Measurements from ENCODE around the gene TPPP. TPM values are rescaled to one million over a fixed set of nuclear protein-coding genes. Genes with fewer than 3 reads are reported as not detected.
"Not testable (repeated sequence)": the region's sequence is repeated elsewhere in the genome, so short reads cannot be mapped to it uniquely, and the experiment has no call there.

The TPPP gene
- total and polyA plus RNA-seq, 4 donors = 3.7 to 24.1 (median 5.8) TPM

DNA sequence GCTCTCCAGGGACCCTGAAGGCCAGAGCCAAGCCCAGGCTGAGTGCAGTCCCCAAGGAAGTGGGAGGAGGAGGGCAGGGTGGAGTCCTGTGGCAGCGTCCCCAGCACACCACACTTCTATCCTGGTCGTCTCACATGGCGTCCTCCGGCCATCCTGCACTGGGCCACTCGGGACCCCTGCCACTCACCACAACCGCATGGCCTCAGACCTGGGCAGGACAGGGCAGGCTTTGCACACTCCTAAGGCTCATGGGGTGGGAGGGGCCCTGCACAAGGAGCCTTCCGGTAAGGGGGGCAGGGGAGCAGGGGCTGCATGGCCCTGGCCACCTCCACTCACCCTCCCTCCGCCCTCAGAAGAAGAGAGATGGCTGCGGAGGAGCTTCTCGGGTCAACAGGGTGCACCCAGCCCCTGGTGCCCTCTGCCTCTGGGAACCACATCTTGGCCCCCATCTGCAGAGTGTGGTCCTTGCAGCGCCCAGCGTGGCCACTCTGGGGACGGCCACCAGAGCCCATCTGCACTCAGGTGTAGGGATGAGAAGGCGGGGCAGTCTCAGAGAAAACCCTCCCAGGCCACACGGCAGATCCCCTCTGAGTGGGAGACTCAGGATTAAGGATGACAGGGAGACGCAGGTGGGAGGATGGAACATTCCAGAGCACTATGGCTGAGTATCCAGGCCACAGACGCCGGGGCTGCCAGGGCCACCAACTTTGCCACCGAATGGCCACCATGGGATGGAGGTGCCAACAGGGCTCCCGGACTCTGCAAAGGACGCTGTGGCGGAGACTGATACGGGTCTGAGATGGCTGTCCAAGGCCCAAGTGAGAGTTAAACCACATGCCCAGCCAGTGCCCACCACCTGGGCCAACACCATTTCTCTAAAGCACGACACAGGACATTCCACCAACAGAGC, 7.6 kb downstream of the TPPP start:
- Histone ChIP-seq H3K9me3 (ENCODE audit: control insufficient read depth in 4 of 4, insufficient read depth in 3 of 4, low read length in 3 of 4) (no peaks in the 10 kb centered on the region), H3K4me3 (no peak overlapping the region), H3K9ac (ENCODE audit: insufficient read depth in 1 of 2, low read length in 2 of 2) (no peak overlapping the region), H3K36me3 (ENCODE audit: control insufficient read depth in 4 of 4, insufficient read depth in 4 of 4, low read length in 4 of 4) (no peaks in the 10 kb centered on the region), H3K27me3 (ENCODE audit: control insufficient read depth in 3 of 3, insufficient read depth in 3 of 3, low read length in 2 of 3) (no peaks in the 10 kb centered on the region), H3K4me1 (ENCODE audit: control insufficient read depth in 5 of 5, insufficient read depth in 5 of 5, low read length in 5 of 5) (peaks cover 0 to 2% (median 0%) of the 10 kb centered on the region in 5 donors), H3K27ac (ENCODE audit: low read depth in 1 of 2, low read length in 1 of 2) (no peak overlapping the region)
- DNase-seq (no peak), ATAC-seq (ENCODE audit: insufficient read depth, low FRiP score) (no peak)
- TF ChIP-seq, protein P1, sequence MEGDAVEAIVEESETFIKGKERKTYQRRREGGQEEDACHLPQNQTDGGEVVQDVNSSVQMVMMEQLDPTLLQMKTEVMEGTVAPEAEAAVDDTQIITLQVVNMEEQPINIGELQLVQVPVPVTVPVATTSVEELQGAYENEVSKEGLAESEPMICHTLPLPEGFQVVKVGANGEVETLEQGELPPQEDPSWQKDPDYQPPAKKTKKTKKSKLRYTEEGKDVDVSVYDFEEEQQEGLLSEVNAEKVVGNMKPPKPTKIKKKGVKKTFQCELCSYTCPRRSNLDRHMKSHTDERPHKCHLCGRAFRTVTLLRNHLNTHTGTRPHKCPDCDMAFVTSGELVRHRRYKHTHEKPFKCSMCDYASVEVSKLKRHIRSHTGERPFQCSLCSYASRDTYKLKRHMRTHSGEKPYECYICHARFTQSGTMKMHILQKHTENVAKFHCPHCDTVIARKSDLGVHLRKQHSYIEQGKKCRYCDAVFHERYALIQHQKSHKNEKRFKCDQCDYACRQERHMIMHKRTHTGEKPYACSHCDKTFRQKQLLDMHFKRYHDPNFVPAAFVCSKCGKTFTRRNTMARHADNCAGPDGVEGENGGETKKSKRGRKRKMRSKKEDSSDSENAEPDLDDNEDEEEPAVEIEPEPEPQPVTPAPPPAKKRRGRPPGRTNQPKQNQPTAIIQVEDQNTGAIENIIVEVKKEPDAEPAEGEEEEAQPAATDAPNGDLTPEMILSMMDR (IDR thresholded peaks at IDR 0.05; ENCODE audit: control extremely low read depth, extremely low read depth) = no peak
- WGBS, 2 donors = 88% methylated on average over 24 of the region's 24 CpGs

DNA sequence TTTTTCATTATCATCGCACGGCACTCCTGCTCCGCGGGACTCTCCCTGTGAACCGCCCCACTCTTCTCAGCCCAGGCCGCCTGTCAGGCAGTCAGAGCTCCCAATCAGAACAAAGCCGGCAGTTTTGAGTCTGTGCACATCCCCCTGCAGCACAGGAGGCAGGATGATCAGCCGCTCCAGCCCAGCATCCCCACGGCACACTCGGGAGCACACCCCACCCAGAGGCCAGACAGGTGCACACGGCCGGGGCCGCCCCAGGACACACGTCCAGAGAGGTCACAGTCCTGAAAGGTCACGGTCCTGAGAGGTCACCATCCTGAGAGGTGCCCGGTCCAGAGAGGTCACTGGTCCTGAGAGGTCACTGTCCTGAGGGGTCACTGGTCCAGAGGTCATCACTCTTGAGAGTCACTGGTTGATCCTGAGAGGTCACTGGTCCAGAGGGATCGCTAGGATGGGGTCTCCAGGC, 8.4 kb downstream of the TPPP start:
- TF ChIP-seq, protein P1 (IDR thresholded peaks at IDR 0.05; ENCODE audit: control extremely low read depth, extremely low read depth) = no peak
- no peaks in the 10 kb centered on the region for H3K9me3 ChIP-seq (ENCODE audit: control insufficient read depth in 4 of 4, insufficient read depth in 3 of 4, low read length in 3 of 4)
- H3K27me3 ChIP-seq (ENCODE audit: control insufficient read depth in 3 of 3, insufficient read depth in 3 of 3, low read length in 2 of 3) = no peaks in the 10 kb centered on the region
- no peak for ATAC-seq (ENCODE audit: insufficient read depth, low FRiP score)
- no peak for DNase-seq
- no peak overlapping the region for H3K4me3 ChIP-seq
- peaks cover 0 to 2% (median 0%) of the 10 kb centered on the region in 5 donors for H3K4me1 ChIP-seq (ENCODE audit: control insufficient read depth in 5 of 5, insufficient read depth in 5 of 5, low read length in 5 of 5)
- 81 to 82% methylated on average over 17 of the region's 17 CpGs for WGBS, 2 donors
- no peak overlapping the region for H3K9ac ChIP-seq (ENCODE audit: insufficient read depth in 1 of 2, low read length in 2 of 2)
- H3K36me3 ChIP-seq (ENCODE audit: control insufficient read depth in 4 of 4, insufficient read depth in 4 of 4, low read length in 4 of 4) = no peaks in the 10 kb centered on the region
- H3K27ac ChIP-seq (ENCODE audit: low read depth in 1 of 2, low read length in 1 of 2) = no peak overlapping the region

DNA sequence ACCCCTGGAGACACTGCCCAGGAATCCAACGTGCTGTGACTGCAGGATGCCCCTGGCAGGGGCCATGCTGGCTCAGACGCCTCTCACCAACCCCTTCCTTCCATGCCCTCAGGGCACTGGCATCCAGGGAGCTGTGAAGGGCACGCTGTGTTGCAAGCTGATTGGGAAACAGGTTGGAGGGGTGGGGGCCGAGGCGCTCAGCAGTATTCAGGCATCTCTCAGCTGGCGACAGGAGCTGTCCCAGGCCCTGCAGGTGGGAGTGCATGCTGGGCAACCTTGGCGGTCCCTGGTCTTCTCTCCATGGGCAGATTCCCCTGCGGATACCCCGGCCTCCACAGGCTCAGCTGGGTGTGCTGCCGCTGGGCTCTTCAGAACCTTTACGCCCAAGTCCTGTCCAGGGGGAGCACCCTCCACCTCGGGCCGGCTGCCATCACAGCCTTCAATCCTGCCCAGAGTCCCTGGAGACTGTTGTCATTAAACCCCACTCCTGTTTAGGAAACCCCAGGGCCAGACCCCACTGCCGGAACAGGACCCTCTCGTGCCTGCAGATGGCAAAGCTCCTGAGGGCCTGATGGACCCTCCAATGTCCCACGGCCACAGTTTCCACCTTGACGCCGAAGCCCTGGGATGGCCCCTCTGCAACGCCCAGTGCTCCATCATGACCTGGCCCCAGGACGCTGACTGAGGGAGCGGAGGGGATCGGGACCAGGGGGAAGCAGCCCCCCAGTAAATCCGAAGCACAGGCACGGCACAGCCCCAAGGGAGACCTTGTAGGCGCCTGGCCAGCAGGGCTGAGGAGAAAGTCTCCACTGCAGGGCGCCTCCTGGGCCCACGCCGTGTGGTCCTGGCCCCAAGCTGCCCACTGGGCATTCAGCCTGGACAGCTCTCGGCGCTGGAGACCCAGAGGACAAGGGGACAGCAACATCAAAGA, 9.3 kb downstream of the TPPP start:
- DNase-seq (no peak), ATAC-seq (ENCODE audit: insufficient read depth, low FRiP score) (no peak)
- H3K36me3 ChIP-seq (ENCODE audit: control insufficient read depth in 4 of 4, insufficient read depth in 4 of 4, low read length in 4 of 4) = no peaks in the 10 kb centered on the region
- no peaks in the 10 kb centered on the region for H3K9me3 ChIP-seq (ENCODE audit: control insufficient read depth in 4 of 4, insufficient read depth in 3 of 4, low read length in 3 of 4)
- peaks cover 0 to 2% (median 0%) of the 10 kb centered on the region in 5 donors for H3K4me1 ChIP-seq (ENCODE audit: control insufficient read depth in 5 of 5, insufficient read depth in 5 of 5, low read length in 5 of 5)
- no peak overlapping the region for H3K4me3 ChIP-seq
- WGBS, 2 donors = 76 to 80% methylated on average over 30 of the region's 30 CpGs
- TF ChIP-seq, protein P1 (IDR thresholded peaks at IDR 0.05; ENCODE audit: control extremely low read depth, extremely low read depth) = no peak
- H3K27ac ChIP-seq (ENCODE audit: low read depth in 1 of 2, low read length in 1 of 2) = no peak overlapping the region
- no peak overlapping the region for H3K9ac ChIP-seq (ENCODE audit: insufficient read depth in 1 of 2, low read length in 2 of 2)
- H3K27me3 ChIP-seq (ENCODE audit: control insufficient read depth in 3 of 3, insufficient read depth in 3 of 3, low read length in 2 of 3) = no peaks in the 10 kb centered on the region

DNA sequence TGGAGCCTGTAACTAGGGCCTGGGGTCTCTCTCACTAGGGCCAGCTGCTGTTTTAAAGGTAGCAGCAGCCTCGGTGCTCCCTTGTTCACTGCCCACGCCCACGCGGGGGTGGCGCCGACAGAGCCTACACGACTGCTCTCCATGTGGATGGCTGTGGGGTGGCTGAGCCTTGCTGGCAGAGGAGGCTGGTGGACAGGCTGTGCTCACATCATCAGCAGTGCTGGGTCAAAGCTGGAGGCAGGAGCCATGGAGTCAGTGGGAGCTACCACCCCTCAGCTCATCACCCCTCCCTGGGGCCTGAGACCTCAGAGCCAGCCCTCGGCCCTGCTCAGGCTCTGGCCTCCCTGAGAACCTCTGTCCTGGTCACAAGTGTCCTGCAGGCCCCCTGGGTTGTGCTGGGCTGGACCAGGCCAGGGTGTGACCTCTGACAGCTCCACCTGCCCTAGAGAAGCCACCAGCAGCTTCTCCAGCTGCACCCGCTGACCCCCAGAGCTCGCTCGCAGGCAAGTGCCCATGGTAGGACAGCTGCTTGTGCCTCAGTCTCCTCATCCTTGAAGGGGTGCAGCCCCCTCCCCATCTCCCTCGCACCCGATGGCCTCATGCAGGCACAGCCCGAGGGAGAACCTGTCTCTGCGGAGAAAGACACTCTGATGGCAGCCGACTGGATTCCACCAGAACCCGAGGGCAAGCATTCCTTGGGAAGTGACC, 10.3 kb downstream of the TPPP start:
- WGBS, 2 donors = 85 to 88% methylated on average over 17 of the region's 17 CpGs
- not testable (repeated sequence) for ATAC-seq (ENCODE audit: insufficient read depth, low FRiP score)

DNA sequence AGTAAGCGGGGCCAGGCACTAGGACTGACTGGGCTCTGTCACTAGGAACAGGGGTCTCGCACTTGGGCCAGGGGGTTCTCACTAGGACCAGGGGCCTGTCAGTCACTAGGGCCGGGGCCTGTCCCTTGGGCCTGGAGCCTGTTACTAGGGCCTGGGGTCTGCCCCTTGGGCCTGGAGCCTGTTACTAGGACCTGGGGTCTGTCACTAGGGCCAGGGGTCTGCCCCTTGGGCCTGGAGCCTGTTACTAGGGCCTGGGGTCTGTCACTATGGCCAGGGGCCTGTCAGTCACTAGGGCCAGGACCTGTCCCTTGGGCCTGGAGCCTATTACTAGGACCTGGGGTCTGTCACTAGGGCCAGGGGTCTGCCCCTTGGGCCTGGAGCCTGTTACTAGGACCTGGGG, 10.9 kb downstream of the TPPP start:
- not testable (repeated sequence) for H3K27ac ChIP-seq (ENCODE audit: low read depth in 1 of 2, low read length in 1 of 2); H3K9ac ChIP-seq (ENCODE audit: insufficient read depth in 1 of 2, low read length in 2 of 2); ATAC-seq (ENCODE audit: insufficient read depth, low FRiP score); H3K27me3 ChIP-seq (ENCODE audit: control insufficient read depth in 3 of 3, insufficient read depth in 3 of 3, low read length in 2 of 3); DNase-seq; H3K36me3 ChIP-seq (ENCODE audit: control insufficient read depth in 4 of 4, insufficient read depth in 4 of 4, low read length in 4 of 4); H3K4me3 ChIP-seq; H3K4me1 ChIP-seq (ENCODE audit: control insufficient read depth in 5 of 5, insufficient read depth in 5 of 5, low read length in 5 of 5); H3K9me3 ChIP-seq (ENCODE audit: control insufficient read depth in 4 of 4, insufficient read depth in 3 of 4, low read length in 3 of 4)
- WGBS, 2 donors = 60 to 91% methylated on average over 1 to 2 of the region's 3 CpGs

More for the DNA sequence above, 10.3 kb downstream of the TPPP start:
- H3K4me3 ChIP-seq; DNase-seq; H3K27me3 ChIP-seq (ENCODE audit: control insufficient read depth in 3 of 3, insufficient read depth in 3 of 3, low read length in 2 of 3); H3K9me3 ChIP-seq (ENCODE audit: control insufficient read depth in 4 of 4, insufficient read depth in 3 of 4, low read length in 3 of 4); H3K9ac ChIP-seq (ENCODE audit: insufficient read depth in 1 of 2, low read length in 2 of 2); H3K36me3 ChIP-seq (ENCODE audit: control insufficient read depth in 4 of 4, insufficient read depth in 4 of 4, low read length in 4 of 4); H3K4me1 ChIP-seq (ENCODE audit: control insufficient read depth in 5 of 5, insufficient read depth in 5 of 5, low read length in 5 of 5); H3K27ac ChIP-seq (ENCODE audit: low read depth in 1 of 2, low read length in 1 of 2): not testable (repeated sequence)

Data from lung (tissue), 12 donors.